Measurements from ENCODE around the gene SHLD1.

- TF ChIP-seq EZH2phosphoT487 (IDR thresholded peaks at IDR 0.05; ENCODE audit: low read length) (no peak), CTCF (IDR thresholded peaks at IDR 0.05; ENCODE audit: low read length) (no peak)
Measured at GRCh38 chr20:5779071-5779900, 29.1 kb downstream of the SHLD1 start.

Data from MM.1S (cell line).